Endodermal cell (in vitro differentiated cells): ENCODE data around the gene MUSK. TPM values are rescaled to one million over a fixed set of nuclear protein-coding genes. Genes with fewer than 3 reads are reported as not detected.

Experiments used
- DNase-seq: peaks from one replicate; pipeline ENCODE4 v3.0.0-alpha.2; 2017
- H3K27ac ChIP-seq: 2 replicates; pipeline ENCODE4 v1.5.1; 2013; ENCODE audit warnings: mild to moderate bottlenecking, low read depth, low read length, moderate library complexity
- H3K27me3 ChIP-seq: 2 replicates; pipeline ENCODE4 v1.6.1; 2013; ENCODE audit warnings: mild to moderate bottlenecking, low read length, moderate library complexity; ENCODE audit not compliant: insufficient read depth, control insufficient read depth, poor library complexity, severe bottlenecking
- H3K36me3 ChIP-seq: 2 replicates; pipeline ENCODE4 v1.7.0; 2013; ENCODE audit warnings: mild to moderate bottlenecking, low read length, moderate library complexity; ENCODE audit not compliant: control insufficient read depth, insufficient read depth
- H3K4me1 ChIP-seq: one replicate; pipeline ENCODE4 v1.7.0; 2013; ENCODE audit warnings: low read length; ENCODE audit not compliant: control insufficient read depth, insufficient read depth
- H3K4me3 ChIP-seq: 2 replicates; pipeline ENCODE4 v1.5.1; 2013; ENCODE audit warnings: mild to moderate bottlenecking, low read length, moderate library complexity
- H3K9ac ChIP-seq: 2 replicates; pipeline ENCODE4 v1.6.1; 2013; ENCODE audit warnings: mild to moderate bottlenecking, low read length, moderate library complexity; ENCODE audit not compliant: poor library complexity, severe bottlenecking; ENCODE audit errors: extremely low read depth
- H3K9me3 ChIP-seq: 2 replicates; pipeline ENCODE4 v1.6.1; 2013; ENCODE audit warnings: mild to moderate bottlenecking, low read length, moderate library complexity; ENCODE audit not compliant: control insufficient read depth
- H3K27ac Mint-ChIP-seq: 2 replicates; pipeline ENCODE4 v1.8.0; 2020; ENCODE audit warnings: mixed read lengths
- H3K27me3 Mint-ChIP-seq: 2 replicates; pipeline ENCODE4 v1.8.0; 2021; ENCODE audit warnings: mild to moderate bottlenecking, mixed read lengths; ENCODE audit not compliant: insufficient read depth
- H3K36me3 Mint-ChIP-seq: 2 replicates; pipeline ENCODE4 v1.8.0; 2020; ENCODE audit warnings: low read depth, mixed read lengths
- H3K4me1 Mint-ChIP-seq: 2 replicates; pipeline ENCODE4 v1.8.0; 2020; ENCODE audit warnings: mixed read lengths
- H3K4me3 Mint-ChIP-seq: 2 replicates; pipeline ENCODE4 v1.8.0; 2020; ENCODE audit warnings: mild to moderate bottlenecking, moderate library complexity, mixed read lengths
- H3K9me3 Mint-ChIP-seq: 2 replicates; pipeline ENCODE4 v1.8.0; 2020; ENCODE audit warnings: mild to moderate bottlenecking, mixed read lengths
- WGBS, 2 experiments: methylation state at CpG; one replicate each; pipeline versions ENCODE4 v1.1.5 to v1.1.7; 2013; ENCODE audit warnings: missing lambda C conversion rate in 2 of 2, mixed read lengths in 1 of 2; ENCODE audit not compliant: insufficient coverage in 1 of 2, insufficient read length in 1 of 2; 5-methylcytosine and 5-hydroxymethylcytosine counted together
- total RNA-seq, 2 donors: library from RNA; stranded (reverse); fragmentation: NEBNext Ultra II Directional in 1 of 2; extraction: Animal tissue kit (Norgen Biotek cat#: 25700) in 1 of 2; gene quantifications; 2 replicates in 1 of 2; 3 replicates in 1 of 2; pipeline ENCODE4 v1.2.1, GENCODE V29; 2021
- TF ChIP-seq, protein P1 (sequence below): fragments of 200-600 bp; sonication (generic); conservative IDR thresholded peaks from 2 replicates; pipeline ENCODE4 v1.5.0; 2021; ENCODE audit warnings: antibody characterized with exemption, mild to moderate bottlenecking

Gene MUSK
- total RNA-seq, 2 donors from 2014 or later, result not detected

GRCh38 chr9:110710420-110710819, 41.8 kb downstream of the MUSK start:
- no peak overlapping the region for H3K9ac ChIP-seq
- DNase-seq, result no peak
- Mint-ChIP-seq H3K27me3 (no peaks in the 10 kb centered on the region), H3K4me1 (peaks cover 21% of the 10 kb centered on the region), H3K9me3 (no peaks in the 10 kb centered on the region), H3K4me3 (no peak overlapping the region), H3K36me3 (no peaks in the 10 kb centered on the region), H3K27ac (no peak overlapping the region)
- H3K4me3 ChIP-seq, result no peak overlapping the region
- H3K36me3 ChIP-seq, result no peaks in the 10 kb centered on the region
- H3K9me3 ChIP-seq, result no peaks in the 10 kb centered on the region
- H3K27me3 ChIP-seq, result no peaks in the 10 kb centered on the region
- WGBS, 2 experiments, result 73 to 83% methylated on average over 1 to 2 of the region's 3 CpGs
- TF ChIP-seq, protein P1, sequence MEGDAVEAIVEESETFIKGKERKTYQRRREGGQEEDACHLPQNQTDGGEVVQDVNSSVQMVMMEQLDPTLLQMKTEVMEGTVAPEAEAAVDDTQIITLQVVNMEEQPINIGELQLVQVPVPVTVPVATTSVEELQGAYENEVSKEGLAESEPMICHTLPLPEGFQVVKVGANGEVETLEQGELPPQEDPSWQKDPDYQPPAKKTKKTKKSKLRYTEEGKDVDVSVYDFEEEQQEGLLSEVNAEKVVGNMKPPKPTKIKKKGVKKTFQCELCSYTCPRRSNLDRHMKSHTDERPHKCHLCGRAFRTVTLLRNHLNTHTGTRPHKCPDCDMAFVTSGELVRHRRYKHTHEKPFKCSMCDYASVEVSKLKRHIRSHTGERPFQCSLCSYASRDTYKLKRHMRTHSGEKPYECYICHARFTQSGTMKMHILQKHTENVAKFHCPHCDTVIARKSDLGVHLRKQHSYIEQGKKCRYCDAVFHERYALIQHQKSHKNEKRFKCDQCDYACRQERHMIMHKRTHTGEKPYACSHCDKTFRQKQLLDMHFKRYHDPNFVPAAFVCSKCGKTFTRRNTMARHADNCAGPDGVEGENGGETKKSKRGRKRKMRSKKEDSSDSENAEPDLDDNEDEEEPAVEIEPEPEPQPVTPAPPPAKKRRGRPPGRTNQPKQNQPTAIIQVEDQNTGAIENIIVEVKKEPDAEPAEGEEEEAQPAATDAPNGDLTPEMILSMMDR, result no peak
- H3K4me1 ChIP-seq, result peaks cover 6% of the 10 kb centered on the region
- H3K27ac ChIP-seq, result no peak overlapping the region

DNA sequence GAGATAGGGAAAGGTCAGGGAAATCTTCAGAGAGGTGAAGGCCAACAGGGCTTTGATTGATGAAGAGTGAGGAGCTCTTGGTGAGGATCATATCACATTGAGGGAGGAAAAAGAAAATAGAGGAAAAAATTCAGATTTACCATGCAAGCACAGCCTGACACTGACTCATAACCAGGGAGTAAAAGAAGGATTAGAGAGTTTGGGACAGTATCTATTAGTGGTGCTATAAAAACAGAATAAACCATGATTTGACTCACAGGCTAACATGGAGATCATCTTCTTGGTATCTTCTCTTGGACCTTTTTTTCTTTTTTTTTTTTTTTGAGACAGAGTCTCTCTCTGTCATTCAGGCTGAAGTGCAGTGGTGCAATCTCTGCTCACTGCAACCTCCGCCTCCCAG, 44.4 kb downstream of the MUSK start:
- TF ChIP-seq, protein P1, result no peak
- H3K4me1 Mint-ChIP-seq, result peaks cover 21% of the 10 kb centered on the region
- H3K4me3 ChIP-seq, result no peak overlapping the region
- no peak for DNase-seq
- H3K27me3 ChIP-seq, result no peaks in the 10 kb centered on the region
- no peaks in the 10 kb centered on the region for H3K36me3 ChIP-seq
- H3K27ac ChIP-seq, result no peak overlapping the region
- H3K4me1 ChIP-seq, result peaks cover 6% of the 10 kb centered on the region
- H3K9ac ChIP-seq, result no peak overlapping the region
- no peak overlapping the region for H3K4me3 Mint-ChIP-seq
- no peaks in the 10 kb centered on the region for H3K36me3 Mint-ChIP-seq
- no peak overlapping the region for H3K27ac Mint-ChIP-seq
- WGBS, 2 experiments, result 98% methylated on average over 1 of the region's 1 CpG; no CpG with 5 or more reads in 1 of the 2 experiments
- H3K27me3 Mint-ChIP-seq, result no peaks in the 10 kb centered on the region
- no peaks in the 10 kb centered on the region for H3K9me3 Mint-ChIP-seq
- H3K9me3 ChIP-seq, result no peaks in the 10 kb centered on the region

DNA sequence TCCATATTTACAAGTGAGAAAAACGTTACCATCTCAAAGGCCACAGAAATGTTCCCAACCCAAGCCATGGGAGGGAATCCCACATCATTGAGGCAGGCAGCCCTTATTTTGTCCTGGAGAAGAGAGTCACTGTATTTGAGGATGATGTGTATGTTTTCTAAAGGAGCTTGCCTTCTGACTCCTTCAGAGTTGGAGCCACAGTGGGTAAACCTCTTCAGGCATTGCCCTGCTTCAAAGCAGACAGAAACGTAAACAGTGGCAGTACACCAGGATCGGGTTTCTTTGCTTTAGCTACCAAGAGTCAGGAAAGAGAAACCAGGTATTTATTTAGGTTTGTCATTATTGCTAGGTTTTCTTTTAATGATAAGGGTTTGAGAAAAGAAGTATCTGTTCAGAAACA, 45.7 kb downstream of the MUSK start:
- H3K27ac ChIP-seq, result no peak overlapping the region
- TF ChIP-seq, protein P1, result no peak
- Mint-ChIP-seq H3K36me3 (no peaks in the 10 kb centered on the region), H3K27me3 (peaks cover 3% of the 10 kb centered on the region), H3K9me3 (peaks cover 7% of the 10 kb centered on the region), H3K4me1 (peaks cover 21% of the 10 kb centered on the region), H3K27ac (no peak overlapping the region), H3K4me3 (no peak overlapping the region)
- peaks cover 6% of the 10 kb centered on the region for H3K4me1 ChIP-seq
- peak; percentile 54 for DNase-seq
- no peaks in the 10 kb centered on the region for H3K27me3 ChIP-seq
- WGBS, 2 experiments, result 32 to 63% methylated on average over 2 to 3 of the region's 3 CpGs
- no peak overlapping the region for H3K9ac ChIP-seq
- peaks cover 1% of the 10 kb centered on the region for H3K9me3 ChIP-seq
- H3K4me3 ChIP-seq, result no peak overlapping the region
- no peaks in the 10 kb centered on the region for H3K36me3 ChIP-seq
